ENCODE data around the gene PPP6R2. TPM values are rescaled to one million over a fixed set of nuclear protein-coding genes. Genes with fewer than 3 reads are reported as not detected.
A peak's percentile ranks its signal among the peaks of the same experiment; 100 is the strongest.

PPP6R2 gene
- total RNA-seq, 6 experiments from 2014 or later, result 38.3 to 80.3 (median 54.4) TPM

DNA sequence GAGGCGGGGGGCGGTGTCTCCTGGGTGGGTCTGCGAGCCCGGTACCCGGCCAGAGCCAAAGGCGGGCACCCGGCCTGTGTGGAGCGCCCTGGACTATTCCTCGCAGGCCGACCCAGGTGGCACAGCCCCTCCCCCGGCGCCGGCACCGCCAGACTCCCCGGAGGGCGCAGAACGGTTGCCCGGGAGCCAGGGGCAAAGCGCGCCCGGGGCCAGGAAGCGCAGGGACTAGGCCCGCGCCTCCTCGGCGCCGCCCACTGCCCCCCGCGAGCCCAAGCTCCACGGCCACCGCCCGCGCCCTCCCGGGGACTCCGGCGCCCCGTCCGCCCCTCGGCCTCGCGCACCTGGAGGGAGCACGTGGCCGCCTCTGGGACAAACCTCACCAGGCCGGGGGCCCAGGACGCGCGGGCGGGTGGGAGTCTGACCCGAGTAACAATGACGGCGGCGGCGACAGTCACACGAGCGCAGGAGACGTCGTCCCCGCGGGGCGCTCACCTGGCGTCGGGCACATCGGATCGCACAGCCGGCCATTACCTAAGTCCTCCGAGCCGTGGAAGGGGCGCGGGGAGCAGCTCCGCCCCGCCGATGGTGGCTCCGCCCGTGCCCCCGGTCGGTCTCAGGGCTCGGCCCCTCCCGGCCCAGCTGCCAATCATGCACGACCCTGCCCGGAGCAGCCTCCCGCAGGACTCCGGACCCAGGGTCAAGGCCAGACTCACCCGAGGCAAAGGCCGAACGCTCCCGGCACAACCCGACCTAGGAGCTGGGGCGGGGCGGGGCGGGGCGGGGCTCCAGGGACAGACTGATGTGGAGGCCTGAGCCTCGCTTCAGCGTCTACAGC, 43.1 kb upstream of the PPP6R2 start:
- peak; percentile 42 for TF ChIP-seq POLR2A (IDR thresholded peaks at IDR 0.05)
- TF ChIP-seq, protein P1, sequence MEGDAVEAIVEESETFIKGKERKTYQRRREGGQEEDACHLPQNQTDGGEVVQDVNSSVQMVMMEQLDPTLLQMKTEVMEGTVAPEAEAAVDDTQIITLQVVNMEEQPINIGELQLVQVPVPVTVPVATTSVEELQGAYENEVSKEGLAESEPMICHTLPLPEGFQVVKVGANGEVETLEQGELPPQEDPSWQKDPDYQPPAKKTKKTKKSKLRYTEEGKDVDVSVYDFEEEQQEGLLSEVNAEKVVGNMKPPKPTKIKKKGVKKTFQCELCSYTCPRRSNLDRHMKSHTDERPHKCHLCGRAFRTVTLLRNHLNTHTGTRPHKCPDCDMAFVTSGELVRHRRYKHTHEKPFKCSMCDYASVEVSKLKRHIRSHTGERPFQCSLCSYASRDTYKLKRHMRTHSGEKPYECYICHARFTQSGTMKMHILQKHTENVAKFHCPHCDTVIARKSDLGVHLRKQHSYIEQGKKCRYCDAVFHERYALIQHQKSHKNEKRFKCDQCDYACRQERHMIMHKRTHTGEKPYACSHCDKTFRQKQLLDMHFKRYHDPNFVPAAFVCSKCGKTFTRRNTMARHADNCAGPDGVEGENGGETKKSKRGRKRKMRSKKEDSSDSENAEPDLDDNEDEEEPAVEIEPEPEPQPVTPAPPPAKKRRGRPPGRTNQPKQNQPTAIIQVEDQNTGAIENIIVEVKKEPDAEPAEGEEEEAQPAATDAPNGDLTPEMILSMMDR (IDR thresholded peaks at IDR 0.05), result peak in 1 of 4 donors; percentile 16
- Histone ChIP-seq H3K27ac (peak overlapping the region; percentile 44 to 70 (median 50)), H3K4me1 (peaks cover 0 to 80% (median 38%) of the 10 kb centered on the region in 4 donors), H3K4me3 (peak overlapping the region; percentile 51 to 75 (median 75)), H3K9me3 (no peaks in the 10 kb centered on the region), H3K27me3 (no peaks in the 10 kb centered on the region), H3K36me3 (no peaks in the 10 kb centered on the region)
- DNase-seq (peak; percentile 92 to 98 (median 96)), ATAC-seq (peak; percentile 52 to 80 (median 75))
- WGBS (ENCODE audit: insufficient coverage, low coverage, low lambda C conversion rate, missing lambda C conversion rate), result no CpG with 5 or more reads among the region's 93 CpGs
- intact Hi-C loops (cut with DNase I), result no loop called here

GRCh38 chr22:50300620-50301257, 42.4 kb upstream of the PPP6R2 start:
- peak overlapping the region in 2 of 3 donors; percentile 75 for H3K4me3 ChIP-seq
- ATAC-seq (no peak), DNase-seq (no peak)
- H3K9me3 ChIP-seq, result no peaks in the 10 kb centered on the region
- 67% methylated on average over 3 of the region's 14 CpGs for WGBS (ENCODE audit: insufficient coverage, low coverage, low lambda C conversion rate, missing lambda C conversion rate)
- TF ChIP-seq, protein P1 (IDR thresholded peaks at IDR 0.05), result no peak
- no peak for TF ChIP-seq POLR2A (IDR thresholded peaks at IDR 0.05)
- H3K36me3 ChIP-seq, result no peaks in the 10 kb centered on the region
- H3K4me1 ChIP-seq, result peaks cover 0 to 80% (median 38%) of the 10 kb centered on the region in 4 donors
- H3K27ac ChIP-seq, result no peak overlapping the region
- H3K27me3 ChIP-seq, result no peaks in the 10 kb centered on the region
- intact Hi-C loops (cut with DNase I), result no loop called here

GRCh38 chr22:50301581-50301991, 41.5 kb upstream of the PPP6R2 start:
- Histone ChIP-seq H3K4me1 (peaks cover 0 to 76% (median 35%) of the 10 kb centered on the region in 4 donors), H3K4me3 (no peak overlapping the region), H3K9me3 (no peaks in the 10 kb centered on the region), H3K36me3 (no peaks in the 10 kb centered on the region), H3K27ac (no peak overlapping the region), H3K27me3 (no peaks in the 10 kb centered on the region)
- 71% methylated on average over 8 of the region's 17 CpGs for WGBS (ENCODE audit: insufficient coverage, low coverage, low lambda C conversion rate, missing lambda C conversion rate)
- intact Hi-C loops (cut with DNase I), result no loop called here
- TF ChIP-seq, protein P1 (IDR thresholded peaks at IDR 0.05), result no peak
- no peak for TF ChIP-seq POLR2A (IDR thresholded peaks at IDR 0.05)
- DNase-seq (no peak), ATAC-seq (no peak)

DNA sequence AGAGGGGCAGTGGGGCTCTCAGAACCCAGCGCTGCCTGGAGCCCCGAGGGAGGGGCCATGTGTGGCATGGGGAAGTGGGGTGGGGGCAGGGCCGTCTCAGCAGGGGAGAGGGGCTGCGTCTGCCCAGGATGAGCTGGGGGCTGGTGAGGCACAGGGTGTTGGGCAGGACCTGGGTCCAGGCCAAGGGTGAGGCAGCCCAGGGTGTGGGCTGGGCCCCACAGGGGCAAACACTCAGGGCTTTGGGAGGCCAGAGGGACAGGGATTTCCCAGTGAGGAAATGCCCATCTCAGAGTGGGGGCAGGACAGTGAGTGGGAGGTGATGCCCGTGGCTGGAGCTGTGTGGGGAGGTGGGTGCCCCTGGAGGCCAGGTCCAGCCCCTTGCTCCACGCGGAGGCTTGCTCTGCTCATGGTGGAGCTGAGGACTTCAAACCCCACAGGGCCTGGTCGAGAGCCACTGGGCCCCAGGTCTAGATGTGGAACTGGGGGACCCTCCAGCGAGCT, 41.0 kb upstream of the PPP6R2 start:
- DNase-seq (peak in 1 of 3 donors; percentile 72), ATAC-seq (peak in 1 of 4 donors; percentile 8)
- Histone ChIP-seq H3K9me3 (no peaks in the 10 kb centered on the region), H3K4me3 (no peak overlapping the region), H3K27me3 (no peaks in the 10 kb centered on the region), H3K4me1 (peaks cover 0 to 72% (median 32%) of the 10 kb centered on the region in 4 donors), H3K27ac (no peak overlapping the region), H3K36me3 (no peaks in the 10 kb centered on the region)
- TF ChIP-seq, protein P1 (IDR thresholded peaks at IDR 0.05), result no peak
- no peak for TF ChIP-seq POLR2A (IDR thresholded peaks at IDR 0.05)
- intact Hi-C loops (cut with DNase I), result no loop called here
- WGBS (ENCODE audit: insufficient coverage, low coverage, low lambda C conversion rate, missing lambda C conversion rate), result 0% methylated on average over 3 of the region's 9 CpGs
